Uterus (tissue), 4 donors: Measurements from ENCODE around the gene MRPL46. TPM values are rescaled to one million over a fixed set of nuclear protein-coding genes. Genes with fewer than 3 reads are reported as not detected.

ENCODE experiments used
- DNase-seq, 2 donors: peaks; one replicate each; pipeline ENCODE4 v3.0.0-alpha.2; 2019 to 2020
- H3K27ac ChIP-seq, 2 donors: fragments of 200-600 bp; sonication (generic); 1 replicate in 1 of 2; 2 replicates in 1 of 2; pipeline ENCODE4 v1.5.1; 2016 to 2018
- H3K27me3 ChIP-seq, 2 donors: fragments of 200-600 bp; sonication (generic); one replicate each; pipeline ENCODE4 v1.5.1; 2018 to 2019; ENCODE audit warnings: control low read depth in 1 of 2
- H3K36me3 ChIP-seq, 2 donors: fragments of 200-600 bp; sonication (generic); one replicate each; pipeline ENCODE4 v1.5.1; 2019; ENCODE audit warnings: control low read depth in 1 of 2
- H3K4me1 ChIP-seq, 2 donors: fragments of 200-600 bp; sonication (generic); one replicate each; pipeline ENCODE4 v1.5.1; 2018 to 2019; ENCODE audit warnings: control low read depth in 1 of 2
- H3K4me3 ChIP-seq, 2 donors: fragments of 200-600 bp; sonication (generic); 1 replicate in 1 of 2; 2 replicates in 1 of 2; pipeline ENCODE4 v1.5.1; 2018 to 2019; ENCODE audit warnings: mild to moderate bottlenecking in 1 of 2
- H3K9me3 ChIP-seq, 2 donors: fragments of 200-600 bp; sonication (generic); one replicate each; pipeline ENCODE4 v1.5.1; 2019; ENCODE audit warnings: control low read depth in 1 of 2
- CTCF ChIP-seq, 4 experiments: fragments of 200-600 bp in 2 of 4; fragments of 450-650 bp in 2 of 4; sonication (generic) in 2 of 4; IDR thresholded peaks; one replicate each; pipeline ENCODE4 v1.5.1; 2016 to 2019; ENCODE audit warnings: antibody characterized with exemption in 4 of 4, mild to moderate bottlenecking in 2 of 4, moderate library complexity in 1 of 4
- POLR2A ChIP-seq, 2 donors: fragments of 450-650 bp; IDR thresholded peaks; one replicate each; pipeline ENCODE4 v1.6.1; 2016; ENCODE audit warnings: antibody characterized with exemption in 2 of 2, mild to moderate bottlenecking in 1 of 2, moderate library complexity in 1 of 2
- intact Hi-C: fragments of 100-400 bp; cut with DNase I; formaldehyde crosslinking; loops from one replicate; pipeline ENCODE4 v1.15.1; 2023; ENCODE audit warnings: low total_unique reads
- total RNA-seq, 4 donors: library from RNA; depleted of rRNA in 3 of 4; stranded (reverse); fragments of >200 nt in 3 of 4; gene quantifications; one replicate each; pipeline versions ENCODE4 v1.1.0 to v1.2.4, GENCODE V29; 2014 to 2023
- donor health status: DM: yes; HTN: yes; CAD: no.

Gene MRPL46
- 10 to 100 TPM; 16.9 to 24.8 (median 21.5) TPM for total RNA-seq

- no peaks in the 10 kb centered on the region for H3K9me3 ChIP-seq
- no peaks in the 10 kb centered on the region for H3K4me1 ChIP-seq
- intact Hi-C loops, result no loop called here
- no peaks in the 10 kb centered on the region for H3K36me3 ChIP-seq
- TF ChIP-seq CTCF (IDR thresholded peaks at IDR 0.05) (no peak), POLR2A (IDR thresholded peaks at IDR 0.05) (peak; percentile 17 to 22)
- H3K4me3 ChIP-seq, result peak within 1 kb of the TSS; percentile 75 to 92
- no peaks in the 10 kb centered on the region for H3K27me3 ChIP-seq
- DNase-seq, result peak; percentile 83 to 87
- peak within 1 kb of the TSS; percentile 83 to 94 for H3K27ac ChIP-seq
Observed at GRCh38 chr15:88467073-88467934, at the start of gene MRPL46, which contains the start of gene MRPS11. TSS of gene MRPL46 (minus strand) at chr15:88467388. CDS start at chr15:88467377, 11 bp downstream. TSS of gene MRPS11 (plus strand) at chr15:88467708. CDS start at chr15:88467718, 10 bp downstream.

GRCh38 chr15:88513195-88513594 lies 46.0 kb upstream of the MRPL46 start:
- no peaks in the 10 kb centered on the region for H3K4me1 ChIP-seq
- no peak overlapping the region for H3K4me3 ChIP-seq
- no peak for TF ChIP-seq CTCF (IDR thresholded peaks at IDR 0.05)
- TF ChIP-seq POLR2A (IDR thresholded peaks at IDR 0.05), result no peak
- peaks cover 0 to 3% of the 10 kb centered on the region in 2 donors for H3K36me3 ChIP-seq
- H3K27me3 ChIP-seq, result no peaks in the 10 kb centered on the region
- H3K9me3 ChIP-seq, result no peaks in the 10 kb centered on the region
- H3K27ac ChIP-seq, result no peak overlapping the region
- intact Hi-C loops, result no loop called here
- DNase-seq, result no peak

- intact Hi-C loops, result no loop called here
- no peaks in the 10 kb centered on the region for H3K27me3 ChIP-seq
- H3K4me1 ChIP-seq, result no peaks in the 10 kb centered on the region
- peaks cover 0 to 3% of the 10 kb centered on the region in 2 donors for H3K36me3 ChIP-seq
- H3K27ac ChIP-seq, result no peak overlapping the region
- H3K9me3 ChIP-seq, result no peaks in the 10 kb centered on the region
- DNase-seq, result no peak
- TF ChIP-seq CTCF (IDR thresholded peaks at IDR 0.05), result no peak
- no peak for TF ChIP-seq POLR2A (IDR thresholded peaks at IDR 0.05)
- no peak overlapping the region for H3K4me3 ChIP-seq
Observed at GRCh38 chr15:88512601-88513000, 45.4 kb upstream of the MRPL46 start.

- no peaks in the 10 kb centered on the region for H3K27me3 ChIP-seq
- H3K9me3 ChIP-seq, result no peaks in the 10 kb centered on the region
- intact Hi-C loops, result no loop called here
- TF ChIP-seq POLR2A (IDR thresholded peaks at IDR 0.05) (no peak), CTCF (IDR thresholded peaks at IDR 0.05) (no peak)
- DNase-seq, result no peak
- H3K4me1 ChIP-seq, result no peaks in the 10 kb centered on the region
- no peak overlapping the region for H3K27ac ChIP-seq
- no peak overlapping the region for H3K4me3 ChIP-seq
- H3K36me3 ChIP-seq, result peaks cover 0 to 3% of the 10 kb centered on the region in 2 donors
Observed at GRCh38 chr15:88512078-88512477, 44.9 kb upstream of the MRPL46 start.

GRCh38 chr15:88511161-88511560 lies 44.0 kb upstream of the MRPL46 start:
- Histone ChIP-seq H3K36me3 (peaks cover 0 to 3% of the 10 kb centered on the region in 2 donors), H3K4me1 (no peaks in the 10 kb centered on the region), H3K27ac (no peak overlapping the region), H3K27me3 (no peaks in the 10 kb centered on the region), H3K4me3 (no peak overlapping the region), H3K9me3 (no peaks in the 10 kb centered on the region)
- intact Hi-C loops, result no loop called here
- TF ChIP-seq POLR2A (IDR thresholded peaks at IDR 0.05) (no peak), CTCF (IDR thresholded peaks at IDR 0.05) (no peak)
- DNase-seq, result no peak
